ENCODE measurements around the gene COX7A2.

- TF ChIP-seq CTCF (IDR thresholded peaks at IDR 0.05): no peak
- no peak for TF ChIP-seq POLR2A (IDR thresholded peaks at IDR 0.05)
These were observed 41.5 kb downstream of the COX7A2 start for GRCh38 chr6:75201901-75202672.
